Measurements from ENCODE around the gene GMDS. TPM values are rescaled to one million over a fixed set of nuclear protein-coding genes. Genes with fewer than 3 reads are reported as not detected.

Gene GMDS
- total RNA-seq, 1 experiment from 2014 or later, result 27.6 TPM

DNA sequence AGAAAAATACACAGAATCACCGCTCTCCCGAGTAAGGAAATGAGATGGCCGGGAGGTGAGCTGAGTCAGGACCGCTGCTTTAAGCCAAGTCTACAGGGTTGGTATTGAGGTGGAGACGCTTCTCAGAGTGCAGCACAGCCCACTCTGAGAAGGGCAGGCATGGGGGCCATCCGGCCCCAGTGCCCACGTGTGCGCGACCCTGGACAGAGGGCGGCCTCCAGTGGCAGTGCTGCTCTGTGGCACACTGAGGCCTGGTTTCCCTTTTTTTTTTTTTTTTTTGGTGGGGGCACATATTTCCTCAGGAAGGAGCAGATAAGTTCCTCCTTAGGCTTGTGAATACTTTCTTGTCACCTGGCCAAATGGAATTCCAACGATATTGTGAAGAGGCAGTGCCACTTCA lies 546.9 kb downstream of the GMDS start:
- no peaks in the 10 kb centered on the region for H4K20me1 ChIP-seq (ENCODE audit: control insufficient read depth, insufficient read depth, insufficient read length)
- H2AFZ ChIP-seq (ENCODE audit: low read length), result no peak overlapping the region
- H2BK5ac ChIP-seq (ENCODE audit: insufficient read length, low read length), result no peak overlapping the region
- no peak overlapping the region for H3K4me2 ChIP-seq (ENCODE audit: insufficient read depth, insufficient read length, low read length)
- no peak overlapping the region for H2BK12ac ChIP-seq (ENCODE audit: insufficient read length, low read depth, low read length)
- H3K27me3 ChIP-seq (ENCODE audit: insufficient read depth, low read length), result no peaks in the 10 kb centered on the region
- Mint-ChIP-seq H3K36me3 (ENCODE audit: insufficient read depth in 1 of 3, low read depth in 3 of 3) (no peaks in the 10 kb centered on the region; a peak in 1 of 7 replicates), H3K9me3 (no peaks in the 10 kb centered on the region), H3K27me3 (ENCODE audit: low read depth) (peaks cover 1% of the 10 kb centered on the region), H3K27ac (no peak overlapping the region), H3K4me1 (0 out of 4 replicates have a peak, but pooled peaks cover 0 to 2% of the 10 kb centered on the region in 2 experiments), H3K4me3 (no peak overlapping the region)
- H4K8ac ChIP-seq (replicated peaks; ENCODE audit: insufficient read length, low read depth, low read length), result no peak overlapping the region
- no peak overlapping the region for H4K91ac ChIP-seq (ENCODE audit: insufficient read length, low read depth, low read length)
- H3K23ac ChIP-seq (ENCODE audit: insufficient read length, low read depth, low read length), result no peak overlapping the region
- no peak for TF ChIP-seq CTCF (conservative IDR thresholded peaks at IDR 0.05)
- no peak overlapping the region for H3K27ac ChIP-seq (ENCODE audit: insufficient read length, low read depth, low read length)
- H3K9me3 ChIP-seq (ENCODE audit: control insufficient read depth, low read depth, low read length), result no peaks in the 10 kb centered on the region
- no peak overlapping the region for H2BK120ac ChIP-seq (ENCODE audit: low read depth, low read length, poor library complexity, severe bottlenecking)
- no peaks in the 10 kb centered on the region for H3K4me1 ChIP-seq (ENCODE audit: insufficient read depth, low read length)
- H3K79me1 ChIP-seq (ENCODE audit: insufficient read depth, low read depth, low read length, poor library complexity, severe bottlenecking), result no peaks in the 10 kb centered on the region
- H2AK5ac ChIP-seq (ENCODE audit: insufficient read length, low read length), result no peak overlapping the region
- no peak overlapping the region for H4K5ac ChIP-seq (ENCODE audit: insufficient read length, low read depth, low read length)
- no CpG with 5 or more reads among the region's 11 CpGs for WGBS (ENCODE audit: extremely low coverage, insufficient read length, low lambda C conversion rate)
- H3K4ac ChIP-seq (ENCODE audit: low read depth, low read length), result no peak overlapping the region
- no peaks in the 10 kb centered on the region for H3K23me2 ChIP-seq (ENCODE audit: insufficient read length, low read depth, low read length, poor library complexity, severe bottlenecking)
- no peaks in the 10 kb centered on the region for H3K79me2 ChIP-seq (ENCODE audit: insufficient read depth, low read length)
- no peak overlapping the region for H3K18ac ChIP-seq (ENCODE audit: insufficient read length, low read depth, low read length)
- no peak overlapping the region for H3K14ac ChIP-seq (ENCODE audit: insufficient read depth, low read length)
- no peak overlapping the region for H3T11ph ChIP-seq (ENCODE audit: low read length)
- H3K56ac ChIP-seq (ENCODE audit: insufficient read length, low read depth, low read length), result no peak overlapping the region
- no peak for DNase-seq
- no peak overlapping the region for H2BK20ac ChIP-seq (ENCODE audit: low read depth, low read length, poor library complexity, severe bottlenecking)
- no peak overlapping the region for H3K9ac ChIP-seq (ENCODE audit: extremely low read depth, insufficient read length, low read length)
- no peak overlapping the region for H2BK15ac ChIP-seq (ENCODE audit: low read depth, low read length)
